HepG2 (cell line): ENCODE data around the gene TSN. TPM values are rescaled to one million over a fixed set of nuclear protein-coding genes. Genes with fewer than 3 reads are reported as not detected.

ENCODE experiments used
- ATAC-seq: fragments of 200-7000 bp; cut with Tn5 transposase; 3 replicates; pipeline ENCODE4 v1.9.1; 2020; ENCODE audit warnings: mild to moderate bottlenecking, moderate library complexity
- BruUV-seq: library from RNA; stranded (reverse); fragments of 400-500 nt; replicated peaks from 2 replicates; lab custom pipeline; 2021; lab: Mats Ljungman, UMichigan
- CTCF ChIA-PET: fragments of 300-600 bp; formaldehyde crosslinking; extraction: SDS; loops from one replicate; lab custom pipeline; 2021; ENCODE audit warnings: low total read pairs, inconsistent platforms, low intra/inter-chr PET ratio; lab: Yijun Ruan, JAX
- POLR2A ChIA-PET: fragments of 350-600 bp; sonication (Branson Sonifier 250); formaldehyde crosslinking; loops from one replicate; lab custom pipeline; 2020; ENCODE audit warnings: antibody characterized with exemption, inconsistent platforms; lab: Yijun Ruan, JAX
- DNase-seq: peaks from one replicate; pipeline ENCODE4 v3.0.0-alpha.2; 2015; ENCODE audit warnings: low spot score
- FAIRE-seq: peaks from 3 replicates; lab custom pipeline; 2011; peaks lifted over from hg19 to GRCh38; lab: Jason Lieb, UNC
- H2AFZ ChIP-seq: one replicate; pipeline ENCODE4 v1.6.1; 2011; ENCODE audit warnings: low read length, inconsistent platforms
- H3K27ac ChIP-seq: fragments of 300-600 bp; 3 replicates; pipeline ENCODE4 v1.8.0; 2011; ENCODE audit warnings: mixed run types, mild to moderate bottlenecking, mixed read lengths, low read length, inconsistent platforms; ENCODE audit not compliant: insufficient read depth; ENCODE audit errors: extremely low read length
- H3K27me3 ChIP-seq, 2 experiments: fragments of 200-600 bp in 1 of 2; 2 replicates in 1 of 2; 3 replicates in 1 of 2; pipeline versions ENCODE4 v1.6.0 to v1.8.0; 2011; ENCODE audit warnings: low read length in 2 of 2, mild to moderate bottlenecking in 2 of 2, moderate library complexity in 2 of 2, inconsistent platforms in 1 of 2; ENCODE audit not compliant: insufficient read depth in 2 of 2, control insufficient read depth in 1 of 2
- H3K36me3 ChIP-seq, 2 experiments: fragments of 200-600 bp in 1 of 2; replicated peaks in 1 of 2; 2 replicates in 1 of 2; 3 replicates in 1 of 2; pipeline versions ENCODE4 v1.5.1 to v1.8.0; 2011; ENCODE audit warnings: low read length in 2 of 2, inconsistent platforms in 1 of 2; ENCODE audit not compliant: insufficient read depth in 2 of 2, control insufficient read depth in 1 of 2
- H3K4me1 ChIP-seq: 2 replicates; pipeline ENCODE4 v1.5.1; 2012; ENCODE audit warnings: low read length, inconsistent platforms; ENCODE audit not compliant: insufficient read depth
- H3K4me2 ChIP-seq: 2 replicates; pipeline ENCODE4 v1.6.0; 2011; ENCODE audit warnings: low read depth, low read length, inconsistent platforms
- H3K4me3 ChIP-seq, 3 experiments: fragments of 200-600 bp in 1 of 3; sonication (generic), shearing (Covaris generic) in 1 of 3; replicated peaks in 1 of 3; 2 replicates each; pipeline ENCODE4 v1.5.1; 2011 to 2016; ENCODE audit warnings: low read length in 3 of 3, inconsistent platforms in 2 of 3, low read depth in 2 of 3, mild to moderate bottlenecking in 2 of 3, control low read depth in 1 of 3, mixed read lengths in 1 of 3; ENCODE audit not compliant: insufficient read depth in 1 of 3
- H3K79me2 ChIP-seq: one replicate; pipeline ENCODE4 v1.6.1; 2011; ENCODE audit warnings: low read length, inconsistent platforms; ENCODE audit not compliant: insufficient read depth
- H3K9ac ChIP-seq: 2 replicates; pipeline ENCODE4 v1.6.0; 2011; ENCODE audit warnings: mild to moderate bottlenecking, low read depth, low read length, inconsistent platforms; ENCODE audit not compliant: insufficient read depth
- H3K9me3 ChIP-seq: 2 replicates; pipeline ENCODE4 v1.5.1; 2012; ENCODE audit warnings: mild to moderate bottlenecking, low read length
- H4K20me1 ChIP-seq: 2 replicates; pipeline ENCODE4 v1.6.0; 2011; ENCODE audit warnings: inconsistent platforms, mild to moderate bottlenecking, low read length, moderate library complexity; ENCODE audit not compliant: insufficient read depth
- AKAP8 ChIP-seq: sonication (generic); formaldehyde crosslinking; IDR thresholded peaks from 2 replicates; pipeline ENCODE4 v1.5.1; 2020; ENCODE audit warnings: mild to moderate bottlenecking, missing genetic modification reagents
- ATF1 ChIP-seq: IDR thresholded peaks from 2 replicates; pipeline ENCODE4 v1.6.1; 2016; ENCODE audit warnings: mild to moderate bottlenecking, control low read depth
- CEBPG ChIP-seq: IDR thresholded peaks from 2 replicates; pipeline ENCODE4 v1.6.1; 2016
- FOSL1 ChIP-seq: sonication (generic); formaldehyde crosslinking; IDR thresholded peaks from 2 replicates; pipeline ENCODE4 v1.9.0; 2021; ENCODE audit warnings: missing genetic modification reagents, borderline replicate concordance
- FOXK1 ChIP-seq: sonication (generic); formaldehyde crosslinking; IDR thresholded peaks from 2 replicates; pipeline ENCODE4 v1.4.0; 2020; ENCODE audit warnings: low read depth, missing genetic modification reagents, borderline replicate concordance
- HCFC1 ChIP-seq: fragments of 150-350 bp; IDR thresholded peaks from 2 replicates; pipeline ENCODE4 v1.6.1; 2014; ENCODE audit warnings: low read depth, low read length
- ISX ChIP-seq: sonication (generic); formaldehyde crosslinking; conservative IDR thresholded peaks from 2 replicates; pipeline ENCODE4 v1.5.0; 2020; ENCODE audit warnings: missing genetic modification reagents
- MIER3 ChIP-seq: IDR thresholded peaks from 2 replicates; pipeline ENCODE4 v1.6.1; 2016; ENCODE audit warnings: missing compliant biosample characterization, borderline replicate concordance
- NAIF1 ChIP-seq: sonication (generic); formaldehyde crosslinking; IDR thresholded peaks from 2 replicates; pipeline ENCODE4 v1.5.0; 2020; ENCODE audit warnings: mild to moderate bottlenecking, missing genetic modification reagents, borderline replicate concordance
- NFATC3 ChIP-seq: sonication (generic); formaldehyde crosslinking; IDR thresholded peaks from 2 replicates; pipeline ENCODE4 v1.5.1; 2020; ENCODE audit warnings: mild to moderate bottlenecking, missing genetic modification reagents
- SKIL ChIP-seq: sonication (generic); formaldehyde crosslinking; IDR thresholded peaks from 2 replicates; pipeline ENCODE4 v1.8.0; 2022; ENCODE audit warnings: missing genetic modification reagents, mild to moderate bottlenecking, moderate library complexity, borderline replicate concordance
- SOX13 ChIP-seq, 3 experiments: fragments of 450-650 bp in 1 of 3; sonication (generic) in 1 of 3; formaldehyde crosslinking in 1 of 3; IDR thresholded peaks in 2 of 3; conservative IDR thresholded peaks in 1 of 3; 2 replicates each; pipeline versions ENCODE4 v1.5.0 to v1.6.1; 2016 to 2020; ENCODE audit warnings: antibody characterized with exemption in 1 of 3, mild to moderate bottlenecking in 1 of 3, missing compliant biosample characterization in 1 of 3, missing genetic modification reagents in 1 of 3, moderate library complexity in 1 of 3
- TCF12 ChIP-seq, 2 experiments: fragments of 450-650 bp in 1 of 2; sonication (generic) in 1 of 2; formaldehyde crosslinking in 1 of 2; IDR thresholded peaks; 2 replicates each; pipeline versions ENCODE4 v1.6.1 to v1.8.0; 2017 to 2022; ENCODE audit warnings: antibody characterized with exemption in 1 of 2, mild to moderate bottlenecking in 1 of 2, missing genetic modification reagents in 1 of 2, moderate library complexity in 1 of 2
- TFDP1 ChIP-seq: IDR thresholded peaks from 2 replicates; pipeline ENCODE4 v1.6.1; 2016; ENCODE audit warnings: missing compliant biosample characterization, missing genetic modification reagents, borderline replicate concordance
- ZGPAT ChIP-seq: IDR thresholded peaks from 2 replicates; pipeline ENCODE4 v1.6.1; 2016; ENCODE audit warnings: mild to moderate bottlenecking
- ZNF776 ChIP-seq: sonication (generic); formaldehyde crosslinking; IDR thresholded peaks from 2 replicates; pipeline ENCODE4 v1.4.0; 2020; ENCODE audit warnings: mild to moderate bottlenecking, missing genetic modification reagents
- WGBS: methylation state at CpG from one replicate; pipeline ENCODE4 v1.1.6; 2017; ENCODE audit warnings: low lambda C conversion rate; 5-methylcytosine and 5-hydroxymethylcytosine counted together
- in situ Hi-C: cut with HindIII; loops from 2 replicates; pipeline ENCODE4 v1.10.0; 2017; ENCODE audit warnings: low pct_unique_long_range_greater_than_20kb; ENCODE audit not compliant: extremely low pct_ligation_motif_present
- intact Hi-C: fragments of 100-400 bp; cut with micrococcal nuclease; formaldehyde crosslinking; loops from one replicate; pipeline ENCODE4 v1.10.0; 2022; ENCODE audit not compliant: unreplicated experiment
- polyA plus RNA-seq, 8 experiments: library from polyadenylated mRNA; depleted of rRNA in 3 of 8; stranded (reverse) in 7 of 8; unstranded in 1 of 8; fragments of >200 nt; fragmentation: Illumina TruSeq in 4 of 8; extraction: Trizol in 4 of 8; gene quantifications; 2 replicates each; pipeline versions ENCODE4 v1.2.1 to v1.2.3, GENCODE V29; 2011 to 2016; ENCODE audit warnings: low read depth in 4 of 8, missing spikeins in 1 of 8, mixed read lengths in 1 of 8; ENCODE audit not compliant: insufficient read depth in 1 of 8
- total RNA-seq, 5 experiments: library from RNA; depleted of rRNA; stranded (reverse); fragments of >200 nt; fragmentation: Illumina TruSeq; extraction: Trizol; gene quantifications; 2 replicates each; pipeline ENCODE4 v1.2.3, GENCODE V29; 2016; ENCODE audit warnings: low read depth in 1 of 5

Gene TSN
- total and polyA plus RNA-seq, 2 of the 13 experiments (the other 11 are each of a cell fraction or from before 2014, with no cell fraction given), result 56.4 to 115 TPM

GRCh38 chr2:121736462-121737336 lies 18.8 kb upstream of the TSN start, which contains the start of gene NIFK:
NIFK (minus strand) TSS chr2:121736875; CDS start chr2:121736850, 25 bp downstream.
- H3K4me1 ChIP-seq, result peaks cover 27% of the 10 kb centered on the region
- ATAC-seq, result peak; percentile 95
- peak within 1 kb of the TSS; percentile 82 for H3K9ac ChIP-seq
- peaks cover 23% of the 10 kb centered on the region for H3K79me2 ChIP-seq
- DNase-seq, result peak; percentile 96
- WGBS, result 2% methylated on average over 77 of the region's 93 CpGs
- BruUV-seq, result no TSS peak
- intact Hi-C loops (loop anchor here (2.0 to 5.0 kb wide), 2 partner anchors 18 to 204 kb away; partner anchors contain the start of genes RNU4ATAC and TSN), in situ Hi-C loops (no loop called here)
- peak within 1 kb of the TSS; percentile 87 to 100 (median 91) for H3K4me3 ChIP-seq
- peak within 1 kb of the TSS; percentile 79 for H3K4me2 ChIP-seq
- 0 out of 2 replicates have a peak, but pooled peaks cover 3% of the 10 kb centered on the region for H4K20me1 ChIP-seq
- ChIA-PET CTCF (no interaction called here), POLR2A (interaction anchor here (0.6 to 4.1 kb wide), 19 partner anchors 10 to 206 kb away, joined by 3 to 44 read pairs (median 5); partner anchors contain the start of genes CLASP1, RNU4ATAC and TSN)
- peaks cover 2 to 25% of the 10 kb centered on the region in 2 experiments; a peak in 2 of 5 replicates for H3K27me3 ChIP-seq
- H2AFZ ChIP-seq, result no peak within 1 kb of the TSS
- H3K36me3 ChIP-seq, result peaks cover 2 to 19% of the 10 kb centered on the region in 2 experiments; a peak in 4 of 5 replicates
- H3K27ac ChIP-seq, result peak within 1 kb of the TSS; percentile 66
- H3K9me3 ChIP-seq, result no peaks in the 10 kb centered on the region
- FAIRE-seq, result no peak
- TF ChIP-seq ZGPAT (CRISPR knock-in tag) (peak; percentile 63; the same call in 1 of the 2 replicates), NAIF1 (CRISPR knock-in tag) (0 out of 2 replicates have a peak, but pooled peaks have one; percentile 36), HCFC1 (peak; percentile 46; the same call in 1 of the 2 replicates), NFATC3 (CRISPR knock-in tag) (0 out of 2 replicates have a peak, but pooled peaks have one; percentile 34), TFDP1 (CRISPR knock-in tag) (peak; percentile 71; the same call in 1 of the 2 replicates), ATF1 (0 out of 2 replicates have a peak, but pooled peaks have one; percentile 1), TCF12 (IDR thresholded peaks at IDR 0.05) (no peak), TCF12 (CRISPR knock-in tag; IDR thresholded peaks at IDR 0.05) (0 out of 2 replicates have a peak, but pooled peaks have one; percentile 53), FOXK1 (CRISPR knock-in tag) (peak; percentile 18), MIER3 (CRISPR knock-in tag) (peak; percentile 19; the same call in 1 of the 2 replicates), AKAP8 (CRISPR knock-in tag) (no peak; the same call in 1 of the 2 replicates), ZNF776 (CRISPR knock-in tag) (peak; percentile 96), SOX13 (IDR thresholded peaks at IDR 0.05) (no peak), SOX13 (CRISPR knock-in tag; conservative IDR thresholded peaks at IDR 0.05 in 1 of 2, IDR thresholded peaks at IDR 0.05 in 1 of 2) (peak in 1 of 2 experiments; percentile 24; a peak in 2 of 4 replicates), FOSL1 (CRISPR knock-in tag) (peak; percentile 38; the same call in 1 of the 2 replicates), CEBPG (CRISPR knock-in tag) (peak; percentile 58), SKIL (CRISPR knock-in tag) (peak; percentile 33; the same call in 1 of the 2 replicates), ISX (CRISPR knock-in tag) (0 out of 2 replicates have a peak, but pooled peaks have one; percentile 32)
